ENCODE measurements around the gene RNF223.
"Not testable (repeated sequence)": the region's sequence is repeated elsewhere in the genome, so short reads cannot be mapped to it uniquely, and the experiment has no call there.

RNF223 gene

GRCh38 chr1:1067860-1068516 is 6.1 kb downstream of the RNF223 start:
- H3K4me1 ChIP-seq (ENCODE audit: insufficient read depth, low read length, severe bottlenecking), result peaks cover 6% of the 10 kb centered on the region
- peaks cover 16% of the 10 kb centered on the region; the same call in 1 of the 2 replicates for H3K27me3 ChIP-seq (ENCODE audit: insufficient read depth, low read length)
- no peaks in the 10 kb centered on the region for H3K79me2 ChIP-seq (ENCODE audit: insufficient read depth, low read length)
- no peaks in the 10 kb centered on the region for H3F3A ChIP-seq (ENCODE audit: insufficient read depth, low read length)
- peak overlapping the region; percentile 71 for H3K4me2 ChIP-seq (ENCODE audit: low read length)
- no peaks in the 10 kb centered on the region for H3K9me3 ChIP-seq (ENCODE audit: low read length)
- no peaks in the 10 kb centered on the region for H4K20me1 ChIP-seq (ENCODE audit: insufficient read depth, low read length)
- H3K27ac ChIP-seq (ENCODE audit: low read depth, low read length, poor library complexity, severe bottlenecking), result no peak overlapping the region
- no peaks in the 10 kb centered on the region for H3K9me2 ChIP-seq (ENCODE audit: low read depth, low read length)
- H3K4me3 ChIP-seq (ENCODE audit: low read depth, low read length, poor library complexity, severe bottlenecking), result peak overlapping the region; percentile 58
- no peak overlapping the region for H2AFZ ChIP-seq (ENCODE audit: low read length)
- H3K36me3 ChIP-seq (ENCODE audit: insufficient read depth, low read length), result no peaks in the 10 kb centered on the region; the same call in 1 of the 2 replicates
- H3K9ac ChIP-seq (ENCODE audit: low read length), result peak overlapping the region; percentile 23; the same call in 1 of the 2 replicates
- no peak for TF ChIP-seq EZH2 (IDR thresholded peaks at IDR 0.05; ENCODE audit: borderline replicate concordance, low read length)
- TF ChIP-seq, protein P1, sequence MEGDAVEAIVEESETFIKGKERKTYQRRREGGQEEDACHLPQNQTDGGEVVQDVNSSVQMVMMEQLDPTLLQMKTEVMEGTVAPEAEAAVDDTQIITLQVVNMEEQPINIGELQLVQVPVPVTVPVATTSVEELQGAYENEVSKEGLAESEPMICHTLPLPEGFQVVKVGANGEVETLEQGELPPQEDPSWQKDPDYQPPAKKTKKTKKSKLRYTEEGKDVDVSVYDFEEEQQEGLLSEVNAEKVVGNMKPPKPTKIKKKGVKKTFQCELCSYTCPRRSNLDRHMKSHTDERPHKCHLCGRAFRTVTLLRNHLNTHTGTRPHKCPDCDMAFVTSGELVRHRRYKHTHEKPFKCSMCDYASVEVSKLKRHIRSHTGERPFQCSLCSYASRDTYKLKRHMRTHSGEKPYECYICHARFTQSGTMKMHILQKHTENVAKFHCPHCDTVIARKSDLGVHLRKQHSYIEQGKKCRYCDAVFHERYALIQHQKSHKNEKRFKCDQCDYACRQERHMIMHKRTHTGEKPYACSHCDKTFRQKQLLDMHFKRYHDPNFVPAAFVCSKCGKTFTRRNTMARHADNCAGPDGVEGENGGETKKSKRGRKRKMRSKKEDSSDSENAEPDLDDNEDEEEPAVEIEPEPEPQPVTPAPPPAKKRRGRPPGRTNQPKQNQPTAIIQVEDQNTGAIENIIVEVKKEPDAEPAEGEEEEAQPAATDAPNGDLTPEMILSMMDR (IDR thresholded peaks at IDR 0.05; ENCODE audit: low read length), result no peak

DNA sequence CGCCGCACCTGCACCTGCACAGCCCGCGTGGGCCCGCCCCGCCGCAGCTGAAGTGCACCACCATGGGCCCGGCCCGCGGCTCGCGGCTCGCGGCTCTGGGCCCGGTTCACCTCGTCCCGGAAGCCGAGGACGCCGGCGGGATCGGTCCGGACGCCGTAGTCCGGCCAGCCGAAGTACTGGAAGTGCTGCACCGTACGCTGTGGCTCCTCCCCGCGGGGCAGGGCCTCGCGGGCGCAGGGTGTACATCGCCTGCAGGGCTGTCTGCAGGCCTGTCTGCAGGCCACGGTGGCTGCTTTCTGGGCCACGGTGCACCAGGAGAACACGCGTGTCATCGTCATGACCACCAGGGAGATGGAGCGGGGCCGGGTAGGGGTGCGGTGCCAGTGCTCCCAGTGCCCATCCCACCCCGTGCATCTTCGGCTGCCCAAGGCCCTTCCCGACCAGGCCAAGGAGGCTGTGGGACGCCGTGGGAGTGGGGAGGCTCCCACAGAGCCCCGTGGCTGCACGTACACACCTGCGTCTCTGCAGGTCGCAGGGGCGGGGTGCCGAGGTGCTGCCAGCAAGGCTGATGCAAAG is 6.7 kb downstream of the RNF223 start:
- TF ChIP-seq, protein P1 (IDR thresholded peaks at IDR 0.05; ENCODE audit: low read length), result no peak
- TF ChIP-seq EZH2 (IDR thresholded peaks at IDR 0.05; ENCODE audit: borderline replicate concordance, low read length), result no peak
- no peaks in the 10 kb centered on the region; the same call in 1 of the 2 replicates for H3K36me3 ChIP-seq (ENCODE audit: insufficient read depth, low read length)
- H3K79me2 ChIP-seq (ENCODE audit: insufficient read depth, low read length), result no peaks in the 10 kb centered on the region
- H4K20me1 ChIP-seq (ENCODE audit: insufficient read depth, low read length), result no peaks in the 10 kb centered on the region
- no peak overlapping the region for H3K4me2 ChIP-seq (ENCODE audit: low read length)
- peaks cover 6% of the 10 kb centered on the region for H3K4me1 ChIP-seq (ENCODE audit: insufficient read depth, low read length, severe bottlenecking)
- H3K27me3 ChIP-seq (ENCODE audit: insufficient read depth, low read length), result peaks cover 10% of the 10 kb centered on the region; the same call in 1 of the 2 replicates
- H3F3A ChIP-seq (ENCODE audit: insufficient read depth, low read length), result no peaks in the 10 kb centered on the region
- H3K4me3 ChIP-seq (ENCODE audit: low read depth, low read length, poor library complexity, severe bottlenecking), result no peak overlapping the region
- H3K9me2 ChIP-seq (ENCODE audit: low read depth, low read length), result no peaks in the 10 kb centered on the region
- H3K27ac ChIP-seq (ENCODE audit: low read depth, low read length, poor library complexity, severe bottlenecking), result no peak overlapping the region
- no peaks in the 10 kb centered on the region for H3K9me3 ChIP-seq (ENCODE audit: low read length)
- no peak overlapping the region for H2AFZ ChIP-seq (ENCODE audit: low read length)
- no peak overlapping the region for H3K9ac ChIP-seq (ENCODE audit: low read length)

- peaks cover 6% of the 10 kb centered on the region for H3K4me1 ChIP-seq (ENCODE audit: insufficient read depth, low read length, severe bottlenecking)
Measured at GRCh38 chr1:1066403-1067283, 7.5 kb downstream of the RNF223 start.

GRCh38 chr1:1065940-1066304 is 8.2 kb downstream of the RNF223 start:
- H3K27ac ChIP-seq (ENCODE audit: low read depth, low read length, poor library complexity, severe bottlenecking); H3K27me3 ChIP-seq (ENCODE audit: insufficient read depth, low read length); H3K4me1 ChIP-seq (ENCODE audit: insufficient read depth, low read length, severe bottlenecking); H3K79me2 ChIP-seq (ENCODE audit: insufficient read depth, low read length); H3K36me3 ChIP-seq (ENCODE audit: insufficient read depth, low read length); H3K9ac ChIP-seq (ENCODE audit: low read length); H3K9me3 ChIP-seq (ENCODE audit: low read length); H3K4me2 ChIP-seq (ENCODE audit: low read length); H3K4me3 ChIP-seq (ENCODE audit: low read depth, low read length, poor library complexity, severe bottlenecking); H2AFZ ChIP-seq (ENCODE audit: low read length); H3K9me2 ChIP-seq (ENCODE audit: low read depth, low read length); H4K20me1 ChIP-seq (ENCODE audit: insufficient read depth, low read length); H3F3A ChIP-seq (ENCODE audit: insufficient read depth, low read length): not testable (repeated sequence)

More at GRCh38 chr1:1066403-1067283, 7.5 kb downstream of the RNF223 start:
- Histone ChIP-seq H3K9ac (ENCODE audit: low read length) (no peak overlapping the region), H2AFZ (ENCODE audit: low read length) (no peak overlapping the region), H3K9me2 (ENCODE audit: low read depth, low read length) (no peaks in the 10 kb centered on the region), H3K36me3 (ENCODE audit: insufficient read depth, low read length) (no peaks in the 10 kb centered on the region; the same call in 1 of the 2 replicates), H3K27me3 (ENCODE audit: insufficient read depth, low read length) (peaks cover 8% of the 10 kb centered on the region; the same call in 1 of the 2 replicates), H4K20me1 (ENCODE audit: insufficient read depth, low read length) (no peaks in the 10 kb centered on the region), H3K79me2 (ENCODE audit: insufficient read depth, low read length) (no peaks in the 10 kb centered on the region), H3K27ac (ENCODE audit: low read depth, low read length, poor library complexity, severe bottlenecking) (no peak overlapping the region), H3K9me3 (ENCODE audit: low read length) (no peaks in the 10 kb centered on the region), H3F3A (ENCODE audit: insufficient read depth, low read length) (no peaks in the 10 kb centered on the region), H3K4me2 (ENCODE audit: low read length) (no peak overlapping the region), H3K4me3 (ENCODE audit: low read depth, low read length, poor library complexity, severe bottlenecking) (no peak overlapping the region)
- TF ChIP-seq, protein P1 (IDR thresholded peaks at IDR 0.05; ENCODE audit: low read length), result no peak
- no peak for TF ChIP-seq EZH2 (IDR thresholded peaks at IDR 0.05; ENCODE audit: borderline replicate concordance, low read length)

Data from OCI-LY1 (cell line).